Measurements from ENCODE around the gene LSM12. TPM values are rescaled to one million over a fixed set of nuclear protein-coding genes. Genes with fewer than 3 reads are reported as not detected.
A peak's percentile ranks its signal among the peaks of the same experiment; 100 is the strongest.

The LSM12 gene
- total RNA-seq, 4 donors from 2014 or later, result 37.8 to 59.2 (median 46.0) TPM

DNA sequence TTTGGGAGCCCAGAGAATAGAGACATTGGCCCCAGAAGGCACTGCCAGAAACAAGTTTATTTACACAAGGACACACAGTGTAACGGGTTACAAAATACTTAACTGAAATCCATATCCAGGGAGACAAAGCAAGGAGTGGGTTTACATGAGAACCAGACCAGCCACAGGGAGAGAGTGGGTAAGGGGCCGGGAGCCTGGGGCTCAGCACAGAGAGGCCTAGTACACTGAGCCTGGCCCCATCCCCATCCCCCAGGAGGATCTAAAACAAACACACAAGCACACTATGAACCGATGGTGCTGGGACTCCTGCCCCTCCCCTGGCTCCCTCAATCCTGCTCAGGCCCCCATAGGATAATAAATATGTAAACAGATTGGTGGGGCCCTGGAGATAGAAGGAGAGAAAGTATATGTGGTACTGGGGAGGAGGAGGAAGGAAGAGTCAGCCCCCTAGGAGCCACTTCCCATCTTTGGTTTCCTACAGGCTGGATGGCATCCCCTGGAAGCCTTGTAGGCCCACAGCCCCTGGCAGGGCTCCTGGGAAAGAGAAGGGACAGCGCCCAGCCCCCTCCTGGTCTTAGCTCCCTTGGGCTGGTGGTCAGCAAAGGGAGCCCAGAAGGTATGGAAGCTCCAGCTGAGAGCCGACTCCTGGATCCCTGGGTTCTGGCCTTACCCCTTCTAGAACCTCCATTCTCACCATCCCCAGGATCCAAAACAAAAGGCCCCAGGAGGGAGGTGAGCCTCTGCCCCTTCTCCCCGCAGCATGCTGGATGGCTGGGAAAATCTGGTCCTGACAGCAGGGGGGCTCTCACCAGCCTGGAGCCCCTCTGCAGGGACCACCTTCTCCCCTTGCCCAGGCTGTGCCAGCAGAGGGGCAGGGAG, 10.5 kb upstream of the LSM12 start:
- no peak overlapping the region for H3K4me3 ChIP-seq
- WGBS, result 54% methylated on average over 6 of the region's 6 CpGs
- no peak for DNase-seq (ENCODE audit: extremely low spot score)
- H3K27me3 ChIP-seq, result no peaks in the 10 kb centered on the region
- H3K36me3 ChIP-seq, result peaks cover 45 to 85% (median 81%) of the 10 kb centered on the region in 4 donors
- intact Hi-C loops (cut with DNase I), result no loop called here
- TF ChIP-seq POLR2AphosphoS5 (IDR thresholded peaks at IDR 0.05) (no peak), POLR2A (IDR thresholded peaks at IDR 0.05; ENCODE audit: low read depth) (no peak), EP300 (IDR thresholded peaks at IDR 0.05) (no peak)
- TF ChIP-seq, protein P1, sequence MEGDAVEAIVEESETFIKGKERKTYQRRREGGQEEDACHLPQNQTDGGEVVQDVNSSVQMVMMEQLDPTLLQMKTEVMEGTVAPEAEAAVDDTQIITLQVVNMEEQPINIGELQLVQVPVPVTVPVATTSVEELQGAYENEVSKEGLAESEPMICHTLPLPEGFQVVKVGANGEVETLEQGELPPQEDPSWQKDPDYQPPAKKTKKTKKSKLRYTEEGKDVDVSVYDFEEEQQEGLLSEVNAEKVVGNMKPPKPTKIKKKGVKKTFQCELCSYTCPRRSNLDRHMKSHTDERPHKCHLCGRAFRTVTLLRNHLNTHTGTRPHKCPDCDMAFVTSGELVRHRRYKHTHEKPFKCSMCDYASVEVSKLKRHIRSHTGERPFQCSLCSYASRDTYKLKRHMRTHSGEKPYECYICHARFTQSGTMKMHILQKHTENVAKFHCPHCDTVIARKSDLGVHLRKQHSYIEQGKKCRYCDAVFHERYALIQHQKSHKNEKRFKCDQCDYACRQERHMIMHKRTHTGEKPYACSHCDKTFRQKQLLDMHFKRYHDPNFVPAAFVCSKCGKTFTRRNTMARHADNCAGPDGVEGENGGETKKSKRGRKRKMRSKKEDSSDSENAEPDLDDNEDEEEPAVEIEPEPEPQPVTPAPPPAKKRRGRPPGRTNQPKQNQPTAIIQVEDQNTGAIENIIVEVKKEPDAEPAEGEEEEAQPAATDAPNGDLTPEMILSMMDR (IDR thresholded peaks at IDR 0.05), result no peak
- H3K9me3 ChIP-seq, result no peaks in the 10 kb centered on the region
- peaks cover 12 to 39% (median 30%) of the 10 kb centered on the region in 4 donors for H3K4me1 ChIP-seq
- peak overlapping the region in 3 of 4 donors; percentile 29 to 52 (median 49) for H3K27ac ChIP-seq (replicated peaks in 1 of 4)

DNA sequence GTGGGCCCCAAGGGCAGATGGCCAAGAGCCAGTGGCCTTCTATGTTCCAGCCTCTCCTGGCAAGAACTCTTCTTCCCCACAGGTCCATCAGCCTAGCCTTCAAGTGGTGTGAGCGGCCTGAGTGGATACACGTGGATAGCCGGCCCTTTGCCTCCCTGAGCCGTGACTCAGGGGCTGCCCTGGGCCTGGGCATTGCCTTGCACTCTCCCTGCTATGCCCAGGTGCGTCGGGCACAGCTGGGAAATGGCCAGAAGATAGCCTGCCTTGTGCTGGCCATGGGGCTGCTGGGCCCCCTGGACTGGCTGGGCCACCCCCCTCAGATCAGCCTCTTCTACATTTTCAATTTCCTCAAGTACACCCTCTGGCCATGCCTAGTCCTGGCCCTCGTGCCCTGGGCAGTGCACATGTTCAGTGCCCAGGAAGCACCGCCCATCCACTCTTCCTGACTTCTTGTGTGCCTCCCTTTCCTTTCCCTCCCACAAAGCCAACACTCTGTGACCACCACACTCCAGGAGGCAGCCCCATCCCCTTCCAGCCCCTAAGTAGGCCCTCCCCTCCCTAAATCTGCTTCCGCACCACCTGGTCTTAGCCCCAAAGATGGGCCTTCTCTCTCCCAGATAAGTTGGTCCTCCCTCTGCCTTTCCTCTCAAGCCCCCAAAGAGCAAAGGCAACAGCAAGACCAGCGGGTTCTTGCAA, 9.3 kb upstream of the LSM12 start:
- TF ChIP-seq POLR2AphosphoS5 (IDR thresholded peaks at IDR 0.05) (no peak), EP300 (IDR thresholded peaks at IDR 0.05) (no peak), POLR2A (IDR thresholded peaks at IDR 0.05; ENCODE audit: low read depth) (no peak)
- TF ChIP-seq, protein P1 (IDR thresholded peaks at IDR 0.05), result no peak
- no peaks in the 10 kb centered on the region for H3K9me3 ChIP-seq
- intact Hi-C loops (cut with DNase I), result no loop called here
- H3K4me1 ChIP-seq, result peaks cover 19 to 51% (median 41%) of the 10 kb centered on the region in 4 donors
- H3K27me3 ChIP-seq, result no peaks in the 10 kb centered on the region
- H3K4me3 ChIP-seq, result no peak overlapping the region
- peaks cover 44 to 73% (median 71%) of the 10 kb centered on the region in 4 donors for H3K36me3 ChIP-seq
- peak overlapping the region in 3 of 4 donors; percentile 10 to 49 (median 42) for H3K27ac ChIP-seq (replicated peaks in 1 of 4)
- DNase-seq (ENCODE audit: extremely low spot score), result no peak
- WGBS, result 80% methylated on average over 7 of the region's 10 CpGs

DNA sequence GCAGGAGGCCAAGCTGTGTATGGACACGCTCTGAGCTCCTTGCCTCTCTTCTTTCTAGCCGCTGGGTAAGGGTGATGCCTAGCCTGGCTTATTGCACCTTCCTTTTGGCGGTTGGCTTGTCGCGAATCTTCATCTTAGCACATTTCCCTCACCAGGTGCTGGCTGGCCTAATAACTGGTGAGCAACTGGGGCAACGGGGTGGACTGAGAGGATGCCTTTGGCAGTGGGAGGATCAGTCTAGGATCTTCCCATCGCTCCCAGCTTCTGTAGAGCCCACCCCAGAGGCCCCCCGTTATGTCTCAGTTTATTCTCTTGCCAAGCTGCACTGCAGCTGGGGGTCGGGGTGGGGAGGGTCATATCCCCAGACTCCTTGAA, 8.4 kb upstream of the LSM12 start:
- intact Hi-C loops (cut with DNase I), result loop anchor here (5.0 kb wide), 1 partner anchor 37 kb away; no protein-coding TSS in a partner anchor
- Histone ChIP-seq H3K4me1 (peaks cover 22 to 56% (median 47%) of the 10 kb centered on the region in 4 donors), H3K9me3 (no peaks in the 10 kb centered on the region), H3K4me3 (no peak overlapping the region), H3K27me3 (no peaks in the 10 kb centered on the region), H3K36me3 (peaks cover 39 to 65% (median 62%) of the 10 kb centered on the region in 4 donors), H3K27ac (replicated peaks in 1 of 4) (peak overlapping the region in 3 of 4 donors; percentile 9 to 49 (median 44))
- WGBS, result 95% methylated on average over 8 of the region's 9 CpGs
- TF ChIP-seq POLR2A (IDR thresholded peaks at IDR 0.05; ENCODE audit: low read depth) (no peak), POLR2AphosphoS5 (IDR thresholded peaks at IDR 0.05) (no peak), EP300 (IDR thresholded peaks at IDR 0.05) (no peak)
- TF ChIP-seq, protein P1 (IDR thresholded peaks at IDR 0.05), result no peak
- DNase-seq (ENCODE audit: extremely low spot score), result no peak

DNA sequence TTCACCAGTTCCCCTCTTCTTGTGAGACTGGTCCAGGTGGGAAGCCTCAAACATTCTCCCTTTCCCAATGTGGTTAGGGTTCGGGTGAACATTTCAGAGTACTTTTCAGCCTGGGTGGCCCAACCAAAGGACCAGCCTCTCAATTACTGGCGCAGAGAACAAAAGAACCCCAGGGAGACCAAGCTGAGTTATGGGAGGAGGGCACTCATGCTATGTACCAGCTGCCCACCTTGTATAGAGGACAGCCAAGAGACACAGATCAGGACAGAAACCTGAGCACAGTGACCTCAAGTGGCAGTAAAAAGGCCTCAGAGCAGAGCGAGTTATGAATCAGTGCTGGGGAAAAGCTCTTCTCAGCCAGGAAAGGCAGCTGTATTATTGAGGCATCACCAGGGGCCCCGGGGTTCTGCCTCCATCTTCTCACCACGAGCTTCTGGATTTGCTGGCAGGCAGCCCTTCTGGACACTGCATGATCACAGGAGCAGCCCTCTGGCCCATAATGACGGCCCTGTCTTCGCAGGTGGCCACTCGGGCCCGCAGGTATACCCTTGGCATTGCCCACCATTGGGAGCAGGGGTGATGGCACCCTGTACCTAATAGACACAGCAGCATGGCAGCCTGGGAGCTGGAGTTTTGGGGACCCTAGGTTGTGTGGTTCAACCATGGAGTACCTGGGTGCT, 7.9 kb upstream of the LSM12 start:
- TF ChIP-seq POLR2A (IDR thresholded peaks at IDR 0.05; ENCODE audit: low read depth) (no peak), POLR2AphosphoS5 (IDR thresholded peaks at IDR 0.05) (no peak), EP300 (IDR thresholded peaks at IDR 0.05) (no peak)
- TF ChIP-seq, protein P1 (IDR thresholded peaks at IDR 0.05), result no peak
- Histone ChIP-seq H3K9me3 (no peaks in the 10 kb centered on the region), H3K27me3 (no peaks in the 10 kb centered on the region), H3K36me3 (peaks cover 39 to 60% (median 58%) of the 10 kb centered on the region in 4 donors), H3K27ac (replicated peaks in 1 of 4) (peak overlapping the region in 3 of 4 donors; percentile 9 to 49 (median 44)), H3K4me1 (peaks cover 28 to 61% (median 52%) of the 10 kb centered on the region in 4 donors), H3K4me3 (no peak overlapping the region)
- 72% methylated on average over 9 of the region's 9 CpGs for WGBS
- intact Hi-C loops (cut with DNase I), result loop anchor here (5.0 kb wide), 1 partner anchor 38 kb away; no protein-coding TSS in a partner anchor
- DNase-seq (ENCODE audit: extremely low spot score), result no peak
